Jurkat, Clone E6-1 (cell line): ENCODE data around the gene HGFAC.

ENCODE experiments used
- DNase-seq: peaks from one replicate; pipeline ENCODE4 v3.0.0-alpha.2; 2011; ENCODE audit warnings: low read depth, low spot score
- H3K4me3 ChIP-seq: 2 replicates; pipeline ENCODE4 v1.5.1; 2011; ENCODE audit warnings: mild to moderate bottlenecking, low read length, control low read depth, moderate library complexity

Gene HGFAC

DNA sequence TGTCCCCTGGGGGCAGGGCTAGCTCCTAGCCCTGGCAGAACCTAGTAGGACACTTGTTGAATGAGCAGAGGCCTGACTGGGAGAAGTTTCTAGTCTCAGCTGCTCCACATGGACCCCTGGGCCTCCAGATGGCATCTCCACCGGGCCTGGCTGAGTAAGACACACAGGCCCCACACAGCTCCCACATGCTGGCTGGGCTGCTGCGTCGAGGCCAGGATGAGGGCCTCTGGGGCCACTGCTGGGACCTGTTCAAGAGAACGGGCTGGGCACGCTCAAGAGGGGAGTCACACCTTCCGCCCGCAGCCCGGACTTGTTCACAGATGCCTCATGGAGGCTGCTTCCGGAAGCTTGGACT, 4.2 kb upstream of the HGFAC start:
- no peak for DNase-seq
- no peak overlapping the region for H3K4me3 ChIP-seq

DNA sequence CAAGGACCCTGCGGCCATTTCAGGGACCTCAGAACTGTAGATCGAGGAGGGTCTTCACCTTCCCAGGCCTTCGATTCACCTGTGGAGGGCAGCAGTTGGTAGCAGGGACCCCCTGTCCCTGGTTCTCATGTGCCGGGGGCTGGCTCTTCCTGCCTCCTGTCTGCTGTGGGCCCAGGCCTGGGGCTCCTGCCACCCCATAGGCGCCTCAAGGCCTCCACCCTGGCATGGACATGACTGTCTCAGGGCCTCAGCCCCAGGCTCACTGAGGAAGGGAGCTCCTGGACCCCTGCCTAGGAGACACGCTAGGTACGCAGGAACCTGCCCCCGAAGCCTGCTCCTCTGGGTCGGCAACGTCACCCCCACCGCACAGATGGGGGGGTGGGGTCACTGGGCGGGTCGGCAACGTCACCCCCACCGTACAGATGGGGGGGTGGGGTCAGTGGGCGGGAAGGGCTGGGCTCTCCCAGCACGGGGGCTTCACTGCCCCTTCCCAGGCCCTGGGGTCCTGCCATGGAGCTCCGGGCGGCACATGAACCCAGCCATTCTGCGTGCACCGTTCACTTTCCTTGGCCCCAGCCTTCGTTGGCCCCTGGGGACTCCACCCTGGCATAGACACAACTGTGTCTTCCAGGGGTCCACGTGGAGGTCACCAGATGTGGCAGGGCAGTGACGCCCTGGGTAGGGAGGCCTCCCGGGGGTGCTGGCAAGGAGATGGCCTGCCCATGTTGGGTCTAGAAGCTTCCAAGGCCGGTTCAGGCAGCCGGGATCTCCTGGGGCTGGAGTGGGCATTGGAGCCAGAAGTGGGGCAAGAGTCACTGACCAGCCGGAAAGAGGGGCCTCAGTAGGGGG, 3.5 kb upstream of the HGFAC start:
- DNase-seq: no peak
- no peak overlapping the region for H3K4me3 ChIP-seq

DNA sequence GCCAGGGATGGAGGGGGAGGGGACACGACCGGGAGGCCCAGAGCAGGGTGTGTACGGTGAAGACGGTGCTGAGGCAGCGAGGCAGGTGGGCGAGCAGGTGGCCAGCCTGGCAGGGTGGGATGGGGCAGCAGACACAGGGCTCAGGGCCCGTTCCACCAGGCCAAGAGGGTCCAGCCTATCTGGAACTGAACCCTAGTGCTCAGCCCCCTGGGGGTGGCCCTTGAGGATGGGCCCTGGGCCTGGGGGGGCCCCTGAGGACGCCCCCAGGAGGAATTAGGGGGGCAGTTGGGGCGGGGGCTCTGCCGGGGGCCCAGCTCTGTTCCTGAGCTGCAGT, 3.0 kb upstream of the HGFAC start:
- DNase-seq: no peak

DNA sequence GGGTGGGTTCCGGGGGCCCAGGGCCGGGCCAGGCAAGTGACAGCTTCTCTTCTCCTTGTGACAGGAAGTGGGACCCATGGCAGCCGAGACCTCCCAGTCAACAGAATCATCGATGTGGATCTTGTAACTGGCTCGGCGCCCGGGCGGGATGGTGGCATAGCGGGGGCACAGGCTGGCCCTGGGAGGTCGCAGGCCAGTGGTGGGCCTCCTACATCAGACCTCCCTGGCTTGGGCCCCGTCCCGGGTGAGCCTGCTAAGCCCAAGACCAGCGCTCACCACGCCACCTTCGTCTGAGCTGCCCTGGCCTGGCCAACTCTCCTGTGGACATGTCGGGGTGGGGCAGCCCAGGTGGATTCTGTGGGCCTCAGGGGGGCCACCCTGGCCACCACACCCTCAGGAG, 2.4 kb upstream of the HGFAC start:
- no peak overlapping the region for H3K4me3 ChIP-seq
- no peak for DNase-seq

More for the DNA sequence above, 3.0 kb upstream of the HGFAC start:
- H3K4me3 ChIP-seq: no peak overlapping the region

DNA sequence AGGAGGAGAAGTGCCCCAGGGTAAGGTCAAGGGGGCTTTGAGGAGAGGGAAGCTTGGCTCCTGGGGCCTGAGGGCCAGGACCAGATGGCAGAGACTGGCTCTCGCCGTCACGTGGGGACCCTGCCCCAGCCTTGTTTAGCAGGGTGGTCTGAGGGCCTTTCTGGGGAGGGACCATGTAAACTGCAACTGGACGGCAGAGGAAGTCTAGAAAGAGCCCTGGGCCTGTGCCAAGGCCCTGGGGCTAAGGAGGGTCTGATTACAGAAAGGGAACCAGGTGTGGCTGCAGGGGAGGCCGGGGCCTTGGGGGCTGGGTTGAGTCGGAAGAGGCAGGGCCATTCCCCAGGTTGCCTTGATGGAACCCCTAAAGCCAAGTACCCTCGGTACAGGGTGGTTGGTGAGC, 1.8 kb upstream of the HGFAC start:
- no peak overlapping the region for H3K4me3 ChIP-seq
- no peak for DNase-seq

DNA sequence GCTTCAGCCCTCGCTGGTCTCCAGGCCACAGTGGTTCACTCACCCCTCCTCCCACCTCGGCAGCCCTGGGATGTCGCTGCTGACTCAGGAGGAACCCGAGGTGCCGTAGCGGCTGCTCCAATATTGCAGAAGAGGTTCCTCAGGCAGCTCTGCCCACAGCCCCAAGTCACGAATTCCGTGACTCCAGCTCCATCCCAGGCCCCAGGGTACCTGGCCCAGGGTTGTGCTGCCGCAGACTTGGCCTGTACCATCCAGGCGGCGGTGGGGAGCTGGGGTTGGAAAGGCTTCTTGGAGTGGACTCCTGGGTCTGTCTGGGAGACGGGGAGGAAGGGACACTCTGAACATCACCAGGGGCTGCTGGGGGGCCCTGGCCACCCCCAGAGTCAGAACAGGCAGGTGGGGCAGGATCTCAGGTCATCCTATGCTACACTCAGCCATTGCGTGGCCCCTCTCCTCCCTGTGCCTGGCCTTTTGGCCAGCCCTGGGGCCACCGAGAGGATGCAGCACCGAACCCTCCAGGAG, 728 bp upstream of the HGFAC start:
- DNase-seq: no peak
- H3K4me3 ChIP-seq: no peak overlapping the region

DNA sequence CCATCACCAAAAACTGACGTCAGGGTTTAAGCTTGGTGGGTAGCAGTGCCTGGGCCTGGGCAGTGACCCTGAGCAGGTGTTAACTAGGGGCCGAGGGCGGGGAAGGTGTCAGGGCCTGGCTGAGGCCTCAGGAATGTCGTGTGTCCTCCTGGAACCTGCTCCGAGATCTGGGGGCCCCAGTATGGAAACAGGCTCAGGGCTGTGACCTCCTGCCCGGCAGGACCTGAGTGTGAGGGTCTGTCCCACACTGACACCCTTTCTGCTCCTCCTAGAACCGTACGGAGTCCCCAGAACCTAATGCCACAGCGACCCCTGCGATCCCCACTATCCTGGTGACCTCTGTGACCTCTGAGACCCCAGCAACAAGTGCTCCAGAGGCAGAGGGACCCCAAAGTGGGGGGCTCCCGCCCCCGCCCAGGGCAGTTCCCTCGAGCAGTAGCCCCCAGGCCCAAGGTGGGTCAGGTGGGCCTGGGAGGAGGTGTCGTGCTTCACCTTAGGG, 741 bp downstream of the HGFAC start:
- H3K4me3 ChIP-seq: no peak overlapping the region
- DNase-seq: no peak

DNA sequence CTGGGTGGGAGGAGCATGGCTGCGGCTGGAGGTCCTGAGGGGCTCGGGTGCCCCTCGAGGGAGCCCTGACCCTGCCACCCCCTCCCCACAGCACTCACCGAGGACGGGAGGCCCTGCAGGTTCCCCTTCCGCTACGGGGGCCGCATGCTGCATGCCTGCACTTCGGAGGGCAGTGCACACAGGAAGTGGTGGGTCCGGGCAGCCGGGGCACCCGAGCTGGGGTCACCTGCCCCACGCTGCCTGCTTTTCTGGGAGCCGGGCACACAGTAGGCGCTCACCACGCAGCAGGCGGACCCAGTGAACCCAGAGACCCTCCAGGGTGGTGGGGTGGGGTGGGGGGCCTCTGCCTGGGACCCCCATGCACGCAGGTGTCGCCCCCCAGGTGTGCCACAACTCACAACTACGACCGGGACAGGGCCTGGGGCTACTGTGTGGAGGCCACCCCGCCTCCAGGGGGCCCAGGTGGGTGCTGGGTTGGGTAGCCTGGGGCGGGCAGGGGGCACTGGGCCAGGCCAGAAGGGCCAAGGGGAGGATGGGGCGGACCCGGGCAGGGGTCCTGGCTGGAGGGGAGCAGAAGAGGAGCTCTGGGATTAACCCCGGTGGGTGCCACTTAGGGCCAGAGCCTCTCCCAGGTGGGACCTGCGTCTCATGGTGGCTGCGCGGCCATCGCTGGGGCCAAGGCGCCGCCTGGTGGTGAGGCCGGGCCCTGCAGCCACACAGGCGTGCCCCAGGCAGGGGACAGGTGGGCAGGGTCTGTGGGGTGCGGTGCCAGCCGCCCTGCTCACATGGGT, 1.4 kb downstream of the HGFAC start:
- H3K4me3 ChIP-seq: no peak overlapping the region
- peak; percentile 12 for DNase-seq

DNA sequence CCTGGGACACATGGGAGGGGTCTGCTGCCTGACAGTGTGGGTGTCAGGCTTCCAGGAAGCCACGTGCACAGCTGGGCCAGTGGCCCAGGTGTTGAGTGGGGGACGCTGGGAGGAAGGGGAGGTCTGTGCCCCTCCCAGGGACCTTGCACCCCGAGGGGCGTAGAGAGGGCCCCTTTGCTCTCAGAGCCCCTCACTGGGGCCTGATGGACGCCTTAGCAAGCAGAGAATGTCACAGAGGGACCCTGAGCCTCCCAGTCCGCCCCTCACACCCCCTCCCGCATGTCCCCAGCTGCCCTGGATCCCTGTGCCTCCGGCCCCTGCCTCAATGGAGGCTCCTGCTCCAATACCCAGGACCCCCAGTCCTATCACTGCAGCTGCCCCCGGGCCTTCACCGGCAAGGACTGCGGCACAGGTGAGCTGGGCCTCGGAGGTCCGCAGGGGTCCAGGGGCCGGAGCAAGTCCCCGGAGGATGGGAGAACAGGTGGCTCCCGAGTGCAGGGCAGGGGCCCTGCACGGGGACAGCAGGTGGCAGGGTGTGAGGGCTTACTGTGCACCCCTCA, 2.1 kb downstream of the HGFAC start:
- H3K4me3 ChIP-seq: no peak overlapping the region
- no peak for DNase-seq

DNA sequence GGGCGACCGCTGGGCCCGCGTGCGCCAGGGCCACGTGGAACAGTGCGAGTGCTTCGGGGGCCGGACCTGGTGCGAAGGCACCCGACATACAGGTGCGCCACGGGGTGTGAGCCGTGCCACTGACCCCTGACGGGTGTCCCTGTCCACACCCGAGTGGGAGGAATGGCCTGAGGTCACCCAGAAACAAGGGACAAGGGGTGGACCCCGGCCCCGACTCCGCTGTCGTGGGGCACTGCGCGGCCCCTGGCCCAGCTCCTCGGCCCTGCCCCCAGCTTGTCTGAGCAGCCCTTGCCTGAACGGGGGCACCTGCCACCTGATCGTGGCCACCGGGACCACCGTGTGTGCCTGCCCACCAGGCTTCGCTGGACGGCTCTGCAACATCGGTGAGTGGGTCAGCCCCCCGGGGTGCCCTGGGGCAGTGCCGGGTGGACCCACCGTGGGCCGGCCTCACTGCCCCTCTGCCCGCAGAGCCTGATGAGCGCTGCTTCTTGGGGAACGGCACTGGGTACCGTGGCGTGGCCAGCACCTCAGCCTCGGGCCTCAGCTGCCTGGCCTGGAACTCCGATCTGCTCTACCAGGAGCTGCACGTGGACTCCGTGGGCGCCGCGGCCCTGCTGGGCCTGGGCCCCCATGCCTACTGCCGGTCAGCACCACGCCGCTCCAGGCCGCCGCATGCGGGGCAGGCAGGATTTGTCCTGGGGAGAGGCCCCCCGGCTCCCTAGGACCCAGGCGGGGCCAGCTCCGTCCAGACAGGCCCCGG, 2.8 kb downstream of the HGFAC start:
- DNase-seq: no peak
- no peak overlapping the region for H3K4me3 ChIP-seq

DNA sequence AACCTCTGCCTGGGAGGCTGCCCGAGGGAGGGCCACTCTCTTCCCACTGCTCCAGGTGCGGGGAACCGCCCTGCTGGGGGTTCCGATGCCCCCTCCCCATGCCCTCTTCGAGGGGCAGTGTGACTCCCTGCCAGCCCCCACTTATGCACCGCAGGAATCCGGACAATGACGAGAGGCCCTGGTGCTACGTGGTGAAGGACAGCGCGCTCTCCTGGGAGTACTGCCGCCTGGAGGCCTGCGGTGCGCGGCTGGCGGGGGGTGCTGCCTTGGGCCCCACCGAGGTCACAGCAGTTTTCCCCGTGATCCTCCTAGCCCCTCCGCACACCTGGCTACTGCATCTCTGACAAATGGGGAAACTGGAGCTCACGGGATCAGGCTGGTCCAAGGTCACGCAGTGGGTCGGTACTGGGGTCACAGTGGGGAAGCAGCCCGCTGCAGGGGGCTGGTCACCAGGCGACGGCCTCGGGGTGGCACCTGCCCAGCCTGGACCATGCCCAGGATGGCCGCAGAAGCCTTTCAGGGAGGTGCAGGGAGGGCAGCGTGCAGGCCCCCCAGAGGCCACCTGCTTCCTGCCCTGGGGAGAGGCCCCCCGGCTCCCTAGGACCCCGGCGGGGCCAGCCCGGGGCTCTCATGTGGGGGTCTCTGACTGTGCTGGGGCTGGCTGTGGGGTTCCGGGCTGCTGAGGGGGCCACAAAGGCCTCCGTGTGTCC, 3.5 kb downstream of the HGFAC start:
- H3K4me3 ChIP-seq: no peak overlapping the region
- DNase-seq: no peak

DNA sequence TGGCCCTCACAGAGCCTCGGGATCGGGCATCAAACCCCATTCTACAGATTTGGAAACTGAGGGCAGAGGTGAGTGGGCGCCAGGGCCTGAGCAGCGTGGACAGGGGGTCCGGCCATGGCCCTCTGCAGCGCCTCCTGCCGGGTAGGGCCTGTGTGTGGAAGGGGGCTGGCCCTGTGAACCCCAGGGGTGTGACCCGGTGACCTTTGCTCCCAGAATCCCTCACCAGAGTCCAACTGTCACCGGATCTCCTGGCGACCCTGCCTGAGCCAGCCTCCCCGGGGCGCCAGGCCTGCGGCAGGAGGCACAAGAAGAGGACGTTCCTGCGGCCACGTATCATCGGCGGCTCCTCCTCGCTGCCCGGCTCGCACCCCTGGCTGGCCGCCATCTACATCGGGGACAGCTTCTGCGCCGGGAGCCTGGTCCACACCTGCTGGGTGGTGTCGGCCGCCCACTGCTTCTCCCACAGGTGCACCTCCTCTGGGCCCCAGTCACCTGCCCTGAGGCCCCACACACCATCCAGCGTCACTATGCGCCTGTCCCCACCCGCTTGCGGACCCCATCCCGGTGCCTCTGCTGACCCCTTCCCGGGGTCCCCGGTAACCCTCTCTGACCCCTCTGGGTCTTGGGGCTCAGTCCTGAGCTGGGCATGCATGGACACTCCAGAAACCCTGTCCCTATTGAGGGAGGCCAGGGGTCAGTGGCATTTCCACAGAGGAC, 4.2 kb downstream of the HGFAC start:
- H3K4me3 ChIP-seq: no peak overlapping the region
- DNase-seq: no peak

DNA sequence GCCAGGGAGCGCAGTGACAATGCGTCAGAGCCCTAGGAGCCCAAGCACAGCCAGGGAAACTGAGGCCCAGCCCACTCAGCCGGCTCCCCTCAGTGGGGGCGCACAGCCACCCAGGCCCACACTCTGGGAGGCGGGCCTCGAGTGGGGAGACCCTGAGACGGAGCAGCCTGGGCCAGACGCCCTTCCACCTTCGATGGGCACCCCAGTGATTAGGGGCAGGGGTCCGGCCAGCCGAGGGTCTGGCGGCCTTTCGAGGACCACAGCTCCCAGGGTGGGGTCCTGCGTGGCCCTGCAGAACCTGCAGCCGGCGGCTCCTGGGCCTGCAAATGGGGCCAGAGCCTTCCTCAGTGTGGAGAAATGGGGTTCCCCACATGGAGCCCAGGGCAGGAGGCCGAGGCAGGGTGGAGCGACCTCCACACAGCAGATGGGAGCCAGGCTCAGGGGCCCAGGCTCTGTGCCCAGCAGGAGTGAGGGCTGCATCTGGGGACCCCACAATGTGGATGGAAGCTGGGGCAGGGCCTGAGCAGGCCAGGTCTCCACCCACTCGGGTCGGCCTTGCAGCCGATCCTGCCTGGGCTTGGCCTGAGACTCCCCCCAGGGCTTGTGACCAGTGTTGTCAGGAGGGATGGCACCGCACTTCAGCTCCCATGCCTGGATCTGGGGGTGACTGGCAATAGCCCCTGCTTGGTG, 5.0 kb downstream of the HGFAC start:
- no peak overlapping the region for H3K4me3 ChIP-seq
- DNase-seq: no peak

DNA sequence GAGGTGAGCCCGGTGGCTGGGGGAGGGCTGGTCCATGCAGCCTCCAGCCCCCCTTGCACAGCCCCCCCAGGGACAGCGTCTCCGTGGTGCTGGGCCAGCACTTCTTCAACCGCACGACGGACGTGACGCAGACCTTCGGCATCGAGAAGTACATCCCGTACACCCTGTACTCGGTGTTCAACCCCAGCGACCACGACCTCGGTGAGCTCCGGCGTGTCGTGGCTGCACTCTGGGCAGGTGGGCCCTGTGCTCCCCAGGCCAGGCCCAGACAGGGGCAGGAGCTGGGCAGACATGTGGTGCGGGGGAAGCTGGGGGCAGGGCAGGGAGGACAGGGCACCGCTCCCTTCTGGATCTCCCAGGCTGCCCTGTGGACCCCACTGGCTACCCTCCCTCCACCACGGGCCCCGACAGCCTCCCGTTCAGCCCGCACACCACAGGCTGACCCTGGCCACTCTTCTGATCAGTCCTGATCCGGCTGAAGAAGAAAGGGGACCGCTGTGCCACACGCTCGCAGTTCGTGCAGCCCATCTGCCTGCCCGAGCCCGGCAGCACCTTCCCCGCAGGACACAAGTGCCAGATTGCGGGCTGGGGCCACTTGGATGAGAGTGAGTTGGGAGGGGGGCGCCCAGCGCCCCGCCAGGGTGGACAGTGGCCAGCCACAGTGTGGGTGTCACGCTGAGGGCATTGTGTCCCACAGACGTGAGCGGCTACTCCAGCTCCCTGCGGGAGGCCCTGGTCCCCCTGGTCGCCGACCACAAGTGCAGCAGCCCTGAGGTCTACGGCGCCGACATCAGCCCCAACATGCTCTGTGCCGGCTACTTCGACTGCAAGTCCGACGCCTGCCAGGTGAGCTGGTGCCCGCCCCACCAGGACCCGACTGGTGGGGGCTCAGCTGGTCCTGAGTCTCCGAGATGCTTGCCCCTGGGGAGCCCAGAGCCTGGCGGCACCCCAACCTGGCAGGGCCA, 5.9 kb downstream of the HGFAC start:
- no peak for DNase-seq
- no peak overlapping the region for H3K4me3 ChIP-seq

DNA sequence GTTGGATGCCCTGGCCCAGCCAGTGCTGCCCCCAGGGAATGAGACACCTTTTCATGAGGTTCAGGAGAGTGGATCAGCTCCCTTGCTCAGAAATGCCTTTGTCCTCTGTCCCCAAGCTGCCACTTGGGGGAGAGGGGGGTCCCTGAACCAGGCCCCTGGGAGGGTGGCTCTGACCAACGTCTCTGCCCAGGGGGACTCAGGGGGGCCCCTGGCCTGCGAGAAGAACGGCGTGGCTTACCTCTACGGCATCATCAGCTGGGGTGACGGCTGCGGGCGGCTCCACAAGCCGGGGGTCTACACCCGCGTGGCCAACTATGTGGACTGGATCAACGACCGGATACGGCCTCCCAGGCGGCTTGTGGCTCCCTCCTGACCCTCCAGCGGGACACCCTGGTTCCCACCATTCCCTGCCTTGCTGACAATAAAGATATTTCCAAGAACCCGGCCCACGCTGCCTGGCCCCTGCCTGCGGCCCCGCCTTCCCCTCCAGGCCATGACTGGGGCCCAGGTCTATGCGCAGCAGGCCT, 7.3 kb downstream of the HGFAC start:
- DNase-seq: no peak
- H3K4me3 ChIP-seq: no peak overlapping the region
